GM12878 (cell line): ENCODE results near the gene QSOX1. TPM values are rescaled to one million over a fixed set of nuclear protein-coding genes. Genes with fewer than 3 reads are reported as not detected.

ENCODE experiments used
- ATAC-seq: fragments of 200-7000 bp; cut with Tn5 transposase; 3 replicates; pipeline ENCODE4 v1.9.1; 2020; ENCODE audit warnings: mild to moderate bottlenecking, moderate library complexity
- BruUV-seq: library from RNA; stranded (reverse); fragments of 400-500 nt; replicated peaks from 2 replicates; lab custom pipeline; 2021; lab: Mats Ljungman, UMichigan
- CTCF ChIA-PET: fragments of 300-600 bp; sonication (Branson Sonifier 250); formaldehyde crosslinking; extraction: SDS; loops from one replicate; lab custom pipeline; 2021; ENCODE audit warnings: inconsistent platforms; lab: Yijun Ruan, JAX
- POLR2A ChIA-PET: fragments of 350-600 bp; formaldehyde crosslinking; extraction: SDS; loops from one replicate; lab custom pipeline; 2021; ENCODE audit warnings: inconsistent platforms; lab: Charles Lee
- RAD21 ChIA-PET: fragments of 300-600 bp; sonication (Branson Sonifier 250); formaldehyde crosslinking; loops from one replicate; lab custom pipeline; 2023; ENCODE audit warnings: antibody characterized with exemption; ENCODE audit not compliant: unreplicated experiment; lab: Charles Lee
- SMC1A ChIA-PET: fragments of 300-600 bp; sonication (Branson Sonifier 250); formaldehyde crosslinking; loops from one replicate; lab custom pipeline; 2023; ENCODE audit not compliant: unreplicated experiment, uncharacterized antibody; lab: Charles Lee
- DNase-seq: peaks from one replicate; pipeline ENCODE4 v3.0.0-alpha.2; 2011; ENCODE audit warnings: low read depth, low spot score
- FAIRE-seq: peaks from 3 replicates; lab custom pipeline; 2011; peaks lifted over from hg19 to GRCh38; lab: Jason Lieb, UNC
- H2AFZ ChIP-seq: 2 replicates; pipeline ENCODE4 v1.6.0; 2011; ENCODE audit warnings: low read depth, low read length, control low read depth; ENCODE audit not compliant: control insufficient read depth
- H3K27ac ChIP-seq: 2 replicates; pipeline ENCODE4 v1.5.1; 2011; ENCODE audit warnings: control low read depth; ENCODE audit not compliant: control insufficient read depth, insufficient read depth
- H3K27me3 ChIP-seq, 2 experiments: replicated peaks in 1 of 2; 2 replicates each; pipeline versions ENCODE4 v1.6.0 to v1.6.1; 2011; ENCODE audit warnings: low read length in 1 of 2; ENCODE audit not compliant: control insufficient read depth in 2 of 2, insufficient read depth in 2 of 2
- H3K36me3 ChIP-seq, 2 experiments: 2 replicates each; pipeline ENCODE4 v1.5.1; 2011; ENCODE audit warnings: low read length in 1 of 2; ENCODE audit not compliant: control insufficient read depth in 2 of 2, insufficient read depth in 2 of 2
- H3K4me1 ChIP-seq: 2 replicates; pipeline ENCODE4 v1.6.1; 2011; ENCODE audit warnings: mild to moderate bottlenecking, low read length, moderate library complexity, mixed read lengths; ENCODE audit not compliant: control insufficient read depth, insufficient read depth
- H3K4me2 ChIP-seq: 2 replicates; pipeline ENCODE4 v1.6.0; 2011; ENCODE audit warnings: control low read depth; ENCODE audit not compliant: control insufficient read depth, insufficient read depth
- H3K4me3 ChIP-seq: fragments of 200-600 bp; sonication (generic); 2 replicates; pipeline ENCODE4 v1.5.1; 2016
- H3K79me2 ChIP-seq: 2 replicates; pipeline ENCODE4 v1.6.0; 2011; ENCODE audit warnings: low read length; ENCODE audit not compliant: control insufficient read depth, insufficient read depth
- H3K9ac ChIP-seq: 2 replicates; pipeline ENCODE4 v1.8.0; 2011; ENCODE audit warnings: low read length, control low read depth, mixed read lengths; ENCODE audit not compliant: control insufficient read depth, insufficient read depth
- H3K9me3 ChIP-seq: replicated peaks from 3 replicates; pipeline ENCODE4 v1.5.1; 2011; ENCODE audit warnings: mild to moderate bottlenecking, low read length; ENCODE audit not compliant: control insufficient read depth, insufficient read depth
- H4K20me1 ChIP-seq: 2 replicates; pipeline ENCODE4 v1.6.0; 2011; ENCODE audit not compliant: control insufficient read depth, insufficient read depth
- ETV6 ChIP-seq, 2 experiments: fragments of 450-650 bp in 1 of 2; IDR thresholded peaks in 1 of 2; conservative IDR thresholded peaks in 1 of 2; 2 replicates each; pipeline ENCODE4 v1.6.1; 2014; ENCODE audit warnings: antibody characterized with exemption in 1 of 2, borderline replicate concordance in 1 of 2, low read depth in 1 of 2, mild to moderate bottlenecking in 1 of 2, moderate library complexity in 1 of 2
- FOXM1 ChIP-seq: IDR thresholded peaks from 2 replicates; pipeline ENCODE4 v1.6.1; 2012; ENCODE audit warnings: low read depth, mild to moderate bottlenecking, inconsistent platforms, low read length, moderate library complexity
- JUNB ChIP-seq: IDR thresholded peaks from 2 replicates; pipeline ENCODE4 v1.6.1; 2016; ENCODE audit warnings: antibody characterized with exemption, mild to moderate bottlenecking
- MTA2 ChIP-seq: fragments of 450-650 bp; IDR thresholded peaks from 2 replicates; pipeline ENCODE4 v1.6.1; 2016; ENCODE audit warnings: low read depth, mild to moderate bottlenecking, moderate library complexity
- NFYB ChIP-seq: IDR thresholded peaks from 2 replicates; pipeline ENCODE4 v1.6.1; 2011; ENCODE audit warnings: low read depth, mild to moderate bottlenecking, low read length, improper control_type of control experiment, moderate library complexity; ENCODE audit not compliant: insufficient read depth
- NR2C2 ChIP-seq: IDR thresholded peaks from 2 replicates; pipeline ENCODE4 v1.6.1; 2011; ENCODE audit warnings: borderline replicate concordance, low read depth; ENCODE audit not compliant: control insufficient read depth, insufficient read length
- POU2F2 ChIP-seq: IDR thresholded peaks from 3 replicates; pipeline ENCODE4 v1.6.1; 2011; ENCODE audit warnings: low read depth, mild to moderate bottlenecking, low read length, borderline replicate concordance
- WGBS: methylation state at CpG from one replicate; pipeline ENCODE4 v1.1.6; 2016; ENCODE audit warnings: low lambda C conversion rate; ENCODE audit not compliant: insufficient replicate concordance, insufficient coverage; ENCODE audit errors: missing lambda C conversion rate; 5-methylcytosine and 5-hydroxymethylcytosine counted together
- in situ Hi-C: fragments of 300-500 bp; cut with MboI; formaldehyde crosslinking; loops from 9 replicates; pipeline ENCODE4 v1.14.3; 2018; ENCODE audit warnings: mixed read lengths
- intact Hi-C: fragments of 100-400 bp; cut with micrococcal nuclease; formaldehyde crosslinking; loops from one replicate; pipeline ENCODE4 v1.14.2; 2022; ENCODE audit not compliant: unreplicated experiment
- polyA plus RNA-seq, 11 experiments: library from polyadenylated mRNA; depleted of rRNA in 4 of 11; unstranded in 6 of 11; stranded (reverse) in 5 of 11; fragments of >200 nt; fragmentation: Nextera tagmentation in 4 of 11; fragmentation: Illumina TruSeq in 1 of 11; extraction: Ambion mirVana in 4 of 11; extraction: Trizol in 1 of 11; gene quantifications; 1 replicate in 1 of 11; 2 replicates in 10 of 11; pipeline versions ENCODE4 v1.2.1 to v1.2.3, GENCODE V29; 2011 to 2016; ENCODE audit warnings: inconsistent platforms in 2 of 11, missing spikeins in 2 of 11, low read depth in 1 of 11
- total RNA-seq, 4 experiments: library from RNA; depleted of rRNA in 3 of 4; stranded (reverse); fragments of >200 nt in 3 of 4; fragmentation: Illumina TruSeq in 1 of 4; extraction: Trizol in 1 of 4; gene quantifications; 2 replicates each; pipeline versions ENCODE4 v1.2.1 to v1.2.3, GENCODE V29; 2013 to 2021
- TF ChIP-seq, protein P1 (sequence below), 3 experiments: IDR thresholded peaks in 2 of 3; conservative IDR thresholded peaks in 1 of 3; 2 replicates each; pipeline ENCODE4 v1.5.1; 2011; ENCODE audit warnings: low read depth in 3 of 3, low read length in 3 of 3, mild to moderate bottlenecking in 3 of 3, control low read depth in 2 of 3, moderate library complexity in 2 of 3, inconsistent platforms in 1 of 3, mixed read lengths in 1 of 3; ENCODE audit not compliant: control insufficient read depth in 2 of 3, insufficient read depth in 1 of 3; ENCODE audit errors: extremely low read depth in 1 of 3
- TF ChIP-seq, protein P2 (sequence below): IDR thresholded peaks from 2 replicates; pipeline ENCODE4 v1.6.1; 2011; ENCODE audit warnings: borderline replicate concordance, low read depth, mild to moderate bottlenecking, moderate library complexity, low read length; ENCODE audit not compliant: insufficient read depth, poor library complexity, severe bottlenecking
- TF ChIP-seq, protein P3 (sequence below): fragments of 450-650 bp; IDR thresholded peaks from 2 replicates; pipeline ENCODE4 v1.6.1; 2017; ENCODE audit warnings: antibody characterized with exemption, mild to moderate bottlenecking, moderate library complexity
- TF ChIP-seq, protein P4 (sequence below): fragments of 450-650 bp; conservative IDR thresholded peaks from 2 replicates; pipeline ENCODE4 v1.6.1; 2017; ENCODE audit warnings: mild to moderate bottlenecking, moderate library complexity
- TF ChIP-seq, protein P5 (sequence below): fragments of 450-650 bp; IDR thresholded peaks from 2 replicates; pipeline ENCODE4 v1.6.1; 2016; ENCODE audit warnings: mild to moderate bottlenecking

Gene QSOX1
- total and polyA plus RNA-seq, 10 of the 15 experiments (the other 5 are each of a cell fraction or from before 2014, with no cell fraction given): 1.8 to 31.3 (median 11.2) TPM

DNA sequence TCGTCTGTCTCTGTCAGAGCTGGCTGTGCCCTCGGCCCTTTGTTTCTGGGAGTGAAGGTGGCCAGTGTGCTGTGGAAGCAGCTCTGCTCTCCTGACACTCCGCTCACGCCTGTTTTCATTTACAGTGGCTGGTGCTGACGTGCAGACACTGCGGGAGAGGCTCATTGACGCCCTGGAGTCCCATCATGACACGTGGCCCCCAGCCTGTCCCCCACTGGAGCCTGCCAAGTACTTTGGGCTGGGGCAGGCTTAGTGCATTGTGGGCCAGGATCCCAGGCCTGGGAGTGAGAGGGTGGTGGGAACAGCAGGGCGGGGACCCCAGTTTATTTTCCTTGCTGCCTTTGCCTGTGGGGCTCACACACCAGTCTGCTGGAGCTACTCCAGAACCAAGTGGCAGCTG, 21.1 kb downstream of the QSOX1 start:
- no peaks in the 10 kb centered on the region for H3K27me3 ChIP-seq
- CTCF ChIA-PET: interaction anchor here (0.6 to 2.0 kb wide), 5 partner anchors 11 to 361 kb away, joined by 3 to 11 read pairs (median 3); no protein-coding TSS in a partner anchor
- no peaks in the 10 kb centered on the region for H4K20me1 ChIP-seq
- H3K4me2 ChIP-seq: no peak overlapping the region
- H3K9ac ChIP-seq: no peak overlapping the region
- H3K9me3 ChIP-seq: no peaks in the 10 kb centered on the region
- 72% methylated on average over 9 of the region's 9 CpGs for WGBS
- no peak overlapping the region for H3K27ac ChIP-seq
- RAD21 ChIA-PET: no interaction called here
- intact Hi-C loops: loop anchor here (5.0 kb wide), 1 partner anchor 84 kb away; no protein-coding TSS in a partner anchor
- DNase-seq (no peak), FAIRE-seq (no peak), ATAC-seq (no peak)
- no peaks in the 10 kb centered on the region for H3K79me2 ChIP-seq
- POLR2A ChIA-PET: no interaction called here
- SMC1A ChIA-PET: no interaction called here
- in situ Hi-C loops: loop anchor here (5.0 kb wide), 2 partner anchors 304 to 469 kb away; no protein-coding TSS in a partner anchor
- no peak overlapping the region for H2AFZ ChIP-seq
- no TSS peak for BruUV-seq
- H3K36me3 ChIP-seq: peaks cover 0 to 4% of the 10 kb centered on the region in 2 experiments; a peak in 2 of 4 replicates
- H3K4me1 ChIP-seq: no peaks in the 10 kb centered on the region
- no peak overlapping the region for H3K4me3 ChIP-seq
- TF ChIP-seq, protein P1, sequence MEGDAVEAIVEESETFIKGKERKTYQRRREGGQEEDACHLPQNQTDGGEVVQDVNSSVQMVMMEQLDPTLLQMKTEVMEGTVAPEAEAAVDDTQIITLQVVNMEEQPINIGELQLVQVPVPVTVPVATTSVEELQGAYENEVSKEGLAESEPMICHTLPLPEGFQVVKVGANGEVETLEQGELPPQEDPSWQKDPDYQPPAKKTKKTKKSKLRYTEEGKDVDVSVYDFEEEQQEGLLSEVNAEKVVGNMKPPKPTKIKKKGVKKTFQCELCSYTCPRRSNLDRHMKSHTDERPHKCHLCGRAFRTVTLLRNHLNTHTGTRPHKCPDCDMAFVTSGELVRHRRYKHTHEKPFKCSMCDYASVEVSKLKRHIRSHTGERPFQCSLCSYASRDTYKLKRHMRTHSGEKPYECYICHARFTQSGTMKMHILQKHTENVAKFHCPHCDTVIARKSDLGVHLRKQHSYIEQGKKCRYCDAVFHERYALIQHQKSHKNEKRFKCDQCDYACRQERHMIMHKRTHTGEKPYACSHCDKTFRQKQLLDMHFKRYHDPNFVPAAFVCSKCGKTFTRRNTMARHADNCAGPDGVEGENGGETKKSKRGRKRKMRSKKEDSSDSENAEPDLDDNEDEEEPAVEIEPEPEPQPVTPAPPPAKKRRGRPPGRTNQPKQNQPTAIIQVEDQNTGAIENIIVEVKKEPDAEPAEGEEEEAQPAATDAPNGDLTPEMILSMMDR (IDR thresholded peaks at IDR 0.05 in 2 of 3, conservative IDR thresholded peaks at IDR 0.05 in 1 of 3; ENCODE audit: control insufficient read depth in 2 of 3, extremely low read depth in 1 of 3, insufficient read depth in 1 of 3, low read depth in 3 of 3, low read length in 3 of 3): no peak
- TF ChIP-seq JUNB (no peak), NR2C2 (no peak), NFYB (no peak), ETV6 (conservative IDR thresholded peaks at IDR 0.05 in 1 of 2, IDR thresholded peaks at IDR 0.05 in 1 of 2; ENCODE audit: borderline replicate concordance in 1 of 2, low read depth in 1 of 2) (no peak), MTA2 (no peak), POU2F2 (no peak), FOXM1 (no peak)
- TF ChIP-seq, protein P2, sequence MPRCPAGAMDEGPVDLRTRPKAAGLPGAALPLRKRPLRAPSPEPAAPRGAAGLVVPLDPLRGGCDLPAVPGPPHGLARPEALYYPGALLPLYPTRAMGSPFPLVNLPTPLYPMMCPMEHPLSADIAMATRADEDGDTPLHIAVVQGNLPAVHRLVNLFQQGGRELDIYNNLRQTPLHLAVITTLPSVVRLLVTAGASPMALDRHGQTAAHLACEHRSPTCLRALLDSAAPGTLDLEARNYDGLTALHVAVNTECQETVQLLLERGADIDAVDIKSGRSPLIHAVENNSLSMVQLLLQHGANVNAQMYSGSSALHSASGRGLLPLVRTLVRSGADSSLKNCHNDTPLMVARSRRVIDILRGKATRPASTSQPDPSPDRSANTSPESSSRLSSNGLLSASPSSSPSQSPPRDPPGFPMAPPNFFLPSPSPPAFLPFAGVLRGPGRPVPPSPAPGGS: no peak
- TF ChIP-seq, protein P3, sequence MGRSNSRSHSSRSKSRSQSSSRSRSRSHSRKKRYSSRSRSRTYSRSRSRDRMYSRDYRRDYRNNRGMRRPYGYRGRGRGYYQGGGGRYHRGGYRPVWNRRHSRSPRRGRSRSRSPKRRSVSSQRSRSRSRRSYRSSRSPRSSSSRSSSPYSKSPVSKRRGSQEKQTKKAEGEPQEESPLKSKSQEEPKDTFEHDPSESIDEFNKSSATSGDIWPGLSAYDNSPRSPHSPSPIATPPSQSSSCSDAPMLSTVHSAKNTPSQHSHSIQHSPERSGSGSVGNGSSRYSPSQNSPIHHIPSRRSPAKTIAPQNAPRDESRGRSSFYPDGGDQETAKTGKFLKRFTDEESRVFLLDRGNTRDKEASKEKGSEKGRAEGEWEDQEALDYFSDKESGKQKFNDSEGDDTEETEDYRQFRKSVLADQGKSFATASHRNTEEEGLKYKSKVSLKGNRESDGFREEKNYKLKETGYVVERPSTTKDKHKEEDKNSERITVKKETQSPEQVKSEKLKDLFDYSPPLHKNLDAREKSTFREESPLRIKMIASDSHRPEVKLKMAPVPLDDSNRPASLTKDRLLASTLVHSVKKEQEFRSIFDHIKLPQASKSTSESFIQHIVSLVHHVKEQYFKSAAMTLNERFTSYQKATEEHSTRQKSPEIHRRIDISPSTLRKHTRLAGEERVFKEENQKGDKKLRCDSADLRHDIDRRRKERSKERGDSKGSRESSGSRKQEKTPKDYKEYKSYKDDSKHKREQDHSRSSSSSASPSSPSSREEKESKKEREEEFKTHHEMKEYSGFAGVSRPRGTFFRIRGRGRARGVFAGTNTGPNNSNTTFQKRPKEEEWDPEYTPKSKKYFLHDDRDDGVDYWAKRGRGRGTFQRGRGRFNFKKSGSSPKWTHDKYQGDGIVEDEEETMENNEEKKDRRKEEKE: no peak
- TF ChIP-seq, protein P4, sequence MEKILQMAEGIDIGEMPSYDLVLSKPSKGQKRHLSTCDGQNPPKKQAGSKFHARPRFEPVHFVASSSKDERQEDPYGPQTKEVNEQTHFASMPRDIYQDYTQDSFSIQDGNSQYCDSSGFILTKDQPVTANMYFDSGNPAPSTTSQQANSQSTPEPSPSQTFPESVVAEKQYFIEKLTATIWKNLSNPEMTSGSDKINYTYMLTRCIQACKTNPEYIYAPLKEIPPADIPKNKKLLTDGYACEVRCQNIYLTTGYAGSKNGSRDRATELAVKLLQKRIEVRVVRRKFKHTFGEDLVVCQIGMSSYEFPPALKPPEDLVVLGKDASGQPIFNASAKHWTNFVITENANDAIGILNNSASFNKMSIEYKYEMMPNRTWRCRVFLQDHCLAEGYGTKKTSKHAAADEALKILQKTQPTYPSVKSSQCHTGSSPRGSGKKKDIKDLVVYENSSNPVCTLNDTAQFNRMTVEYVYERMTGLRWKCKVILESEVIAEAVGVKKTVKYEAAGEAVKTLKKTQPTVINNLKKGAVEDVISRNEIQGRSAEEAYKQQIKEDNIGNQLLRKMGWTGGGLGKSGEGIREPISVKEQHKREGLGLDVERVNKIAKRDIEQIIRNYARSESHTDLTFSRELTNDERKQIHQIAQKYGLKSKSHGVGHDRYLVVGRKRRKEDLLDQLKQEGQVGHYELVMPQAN: no peak
- TF ChIP-seq, protein P5, sequence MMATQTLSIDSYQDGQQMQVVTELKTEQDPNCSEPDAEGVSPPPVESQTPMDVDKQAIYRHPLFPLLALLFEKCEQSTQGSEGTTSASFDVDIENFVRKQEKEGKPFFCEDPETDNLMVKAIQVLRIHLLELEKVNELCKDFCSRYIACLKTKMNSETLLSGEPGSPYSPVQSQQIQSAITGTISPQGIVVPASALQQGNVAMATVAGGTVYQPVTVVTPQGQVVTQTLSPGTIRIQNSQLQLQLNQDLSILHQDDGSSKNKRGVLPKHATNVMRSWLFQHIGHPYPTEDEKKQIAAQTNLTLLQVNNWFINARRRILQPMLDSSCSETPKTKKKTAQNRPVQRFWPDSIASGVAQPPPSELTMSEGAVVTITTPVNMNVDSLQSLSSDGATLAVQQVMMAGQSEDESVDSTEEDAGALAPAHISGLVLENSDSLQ: no peak
